GM21786 (cell line): Measurements from ENCODE around the gene TNFSF10.

ENCODE experiments used
- ATAC-seq: cut with Tn5 transposase; IDR thresholded peaks from one replicate; pipeline ENCODE4 v1.9.1; 2021; ENCODE audit not compliant: unreplicated experiment

Gene TNFSF10

DNA sequence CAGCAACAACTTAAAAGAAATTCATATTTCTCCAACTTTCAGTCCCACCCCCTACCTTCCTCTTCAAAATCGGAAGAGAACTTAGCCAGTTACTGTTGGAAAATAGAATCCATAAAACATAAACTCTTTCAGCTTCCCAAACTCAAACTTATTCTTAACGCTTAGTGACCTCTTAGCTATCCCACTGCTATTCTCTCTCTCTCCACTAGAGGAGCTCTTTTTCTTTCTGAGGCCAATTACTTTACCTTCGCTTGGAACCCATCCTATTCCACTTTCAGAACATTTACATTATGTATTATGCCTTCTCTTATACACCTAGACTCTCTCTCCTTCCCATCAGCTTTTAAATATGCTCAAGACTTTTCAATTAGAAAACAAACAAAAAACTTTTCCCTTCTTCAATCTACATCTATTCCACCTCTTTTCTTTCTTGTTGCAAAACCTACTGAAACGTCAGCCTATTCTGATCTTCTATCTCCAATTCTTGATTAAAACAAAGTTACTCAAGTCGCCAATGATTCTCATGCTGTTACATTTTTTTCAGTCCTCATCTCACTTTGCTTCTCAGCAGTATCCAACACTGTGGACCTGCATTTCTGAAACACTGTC is 61.6 kb downstream of the TNFSF10 start:
- ATAC-seq = peak; percentile 71

- no peak for ATAC-seq
Observed at GRCh38 chr3:172456404-172456803, 66.8 kb downstream of the TNFSF10 start.
